GM21381 (cell line): ENCODE measurements around the gene LCMT2.
"Not testable (repeated sequence)": the region's sequence is repeated elsewhere in the genome, so short reads cannot be mapped to it uniquely, and the experiment has no call there.

Source experiments
- ATAC-seq: cut with Tn5 transposase; IDR thresholded peaks from one replicate; pipeline ENCODE4 v1.9.1; 2021; ENCODE audit warnings: mild to moderate bottlenecking, moderate library complexity; ENCODE audit not compliant: unreplicated experiment

Gene LCMT2

GRCh38 chr15:43316016-43316970, 14.1 kb downstream of the LCMT2 start:
- ATAC-seq, result no peak

- ATAC-seq, result no peak
These were observed 16.2 kb downstream of the LCMT2 start for GRCh38 chr15:43314171-43314570.

GRCh38 chr15:43312378-43312777, 18.0 kb downstream of the LCMT2 start:
- ATAC-seq, result no peak

GRCh38 chr15:43302205-43302817, 28.1 kb downstream of the LCMT2 start, which contains the start of gene TGM7:
TGM7 (minus strand) TSS chr15:43302255.
- no peak for ATAC-seq

- ATAC-seq, result no peak
These were observed 30.5 kb downstream of the LCMT2 start for GRCh38 chr15:43299884-43300283.

GRCh38 chr15:43299411-43299810, 31.0 kb downstream of the LCMT2 start:
- no peak for ATAC-seq

- no peak for ATAC-seq
These were observed 36.2 kb downstream of the LCMT2 start for GRCh38 chr15:43294091-43294706.

- no peak for ATAC-seq
These were observed 36.9 kb downstream of the LCMT2 start for GRCh38 chr15:43293432-43293831.

GRCh38 chr15:43292375-43293078, 37.8 kb downstream of the LCMT2 start:
- no peak for ATAC-seq

GRCh38 chr15:43289656-43290055, 40.7 kb downstream of the LCMT2 start:
- not testable (repeated sequence) for ATAC-seq

GRCh38 chr15:43287254-43287653, 43.1 kb downstream of the LCMT2 start:
- ATAC-seq, result no peak

- ATAC-seq, result no peak
These were observed 44.3 kb downstream of the LCMT2 start for GRCh38 chr15:43286074-43286473.

GRCh38 chr15:43285609-43286037, 44.8 kb downstream of the LCMT2 start:
- ATAC-seq, result no peak

GRCh38 chr15:43283526-43283925, 46.8 kb downstream of the LCMT2 start:
- no peak for ATAC-seq

GRCh38 chr15:43281926-43282602, 48.3 kb downstream of the LCMT2 start:
- ATAC-seq, result no peak

- no peak for ATAC-seq
These were observed 49.4 kb downstream of the LCMT2 start for GRCh38 chr15:43280996-43281395.

GRCh38 chr15:43279496-43279895, 50.9 kb downstream of the LCMT2 start:
- ATAC-seq, result no peak

- ATAC-seq, result no peak
These were observed 51.5 kb downstream of the LCMT2 start for GRCh38 chr15:43278869-43279268.

- ATAC-seq, result no peak
These were observed 52.5 kb downstream of the LCMT2 start for GRCh38 chr15:43277901-43278300.

GRCh38 chr15:43277231-43277823, 53.0 kb downstream of the LCMT2 start:
- no peak for ATAC-seq
